GM21515 (cell line): ENCODE measurements around the gene CNOT2.

Experiments used
- ATAC-seq: cut with Tn5 transposase; IDR thresholded peaks from one replicate; pipeline ENCODE4 v1.9.1; 2021; ENCODE audit not compliant: unreplicated experiment

The CNOT2 gene

DNA sequence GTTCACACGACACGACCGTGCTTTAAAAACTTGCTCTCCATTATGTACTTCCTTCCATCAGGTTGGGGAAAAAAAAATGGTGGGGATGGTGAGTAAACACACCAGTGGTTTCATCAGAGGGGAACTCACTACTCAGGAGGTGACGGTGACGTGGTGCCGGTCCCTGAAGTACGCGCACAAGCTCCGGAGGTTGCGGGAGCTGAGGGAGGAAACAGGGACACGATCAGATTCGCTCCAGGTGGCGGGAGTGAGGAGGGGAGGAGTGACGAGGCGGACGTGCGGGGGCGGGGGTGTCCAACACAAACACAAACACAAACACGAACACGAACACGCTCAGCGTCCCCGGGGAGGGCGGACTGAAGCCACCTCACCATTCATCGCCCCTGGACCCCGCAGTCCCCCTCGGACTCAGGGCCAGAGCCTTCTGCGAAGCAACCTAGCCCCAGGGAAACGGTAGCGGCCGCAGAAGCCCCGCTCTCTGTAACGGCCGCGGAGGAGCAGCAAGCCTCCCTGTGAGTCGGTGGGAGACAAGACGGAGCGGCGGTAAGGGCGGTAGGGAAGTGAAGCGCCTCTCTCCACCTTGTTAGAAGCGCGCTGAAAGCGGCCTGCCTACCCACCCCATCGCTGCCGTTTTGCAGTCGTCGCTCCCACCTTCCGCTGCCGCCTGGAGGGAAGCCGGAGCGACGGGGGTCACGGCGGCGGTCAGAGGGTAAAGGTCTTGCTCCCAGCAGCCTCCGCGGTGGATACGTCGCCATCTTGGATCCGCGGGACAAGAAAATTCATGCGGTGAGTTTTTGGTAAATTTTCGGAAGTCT, at the start of gene CNOT2:
Gene CNOT2 (plus strand): TSS at position 739 of the 815 bp plus-strand sequence. CDS start 34,794 bp downstream, outside the sequence.
- peak; percentile 82 for ATAC-seq

- ATAC-seq = no peak
Observed at GRCh38 chr12:70194076-70194475, 49.2 kb upstream of the CNOT2 start.

GRCh38 chr12:70196811-70197281, 46.4 kb upstream of the CNOT2 start:
- ATAC-seq = no peak

DNA sequence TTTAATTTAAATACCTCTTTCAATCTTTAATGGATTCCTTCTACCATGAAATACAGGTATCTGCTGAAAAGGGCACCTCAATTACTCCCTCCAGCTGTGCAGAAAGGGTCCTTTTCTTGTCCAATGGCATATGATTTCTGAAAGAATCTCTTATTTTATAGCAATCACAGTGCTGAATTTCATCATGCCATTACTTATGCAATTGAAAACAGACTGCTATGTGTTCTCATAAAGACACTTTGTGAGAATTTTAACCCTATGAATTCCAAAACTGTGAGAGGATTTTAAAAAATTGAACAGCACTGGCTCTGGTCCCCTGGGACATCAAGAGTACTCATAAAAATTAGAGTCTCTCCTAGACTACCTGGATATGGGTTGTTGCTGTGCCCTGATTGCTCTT, 45.9 kb upstream of the CNOT2 start:
- ATAC-seq = no peak

DNA sequence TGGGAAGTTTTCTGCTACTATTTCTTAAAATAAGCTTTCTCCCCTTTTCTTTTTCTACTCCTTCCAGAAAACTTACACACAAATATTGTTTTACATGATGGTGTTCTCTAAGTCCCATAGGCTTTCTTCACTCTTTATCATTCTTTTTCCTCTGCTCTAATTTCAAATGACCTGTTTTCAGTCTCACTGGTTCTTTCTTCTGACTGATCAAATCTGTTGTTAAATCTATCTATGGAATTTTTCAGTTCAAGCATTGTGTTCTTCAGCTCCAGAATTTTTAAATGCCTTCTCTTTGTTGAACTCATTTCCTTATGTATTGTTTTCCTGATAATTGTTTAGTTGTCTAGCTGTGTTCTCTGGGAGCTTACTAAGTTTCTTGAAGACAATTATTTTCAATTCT, 29.5 kb upstream of the CNOT2 start:
- ATAC-seq = no peak

GRCh38 chr12:70214972-70215617, 28.1 kb upstream of the CNOT2 start:
- no peak for ATAC-seq

GRCh38 chr12:70217416-70217815, 25.8 kb upstream of the CNOT2 start:
- no peak for ATAC-seq

GRCh38 chr12:70221626-70222025, 21.6 kb upstream of the CNOT2 start:
- ATAC-seq = no peak

GRCh38 chr12:70227911-70228310, 15.3 kb upstream of the CNOT2 start:
- ATAC-seq = no peak

DNA sequence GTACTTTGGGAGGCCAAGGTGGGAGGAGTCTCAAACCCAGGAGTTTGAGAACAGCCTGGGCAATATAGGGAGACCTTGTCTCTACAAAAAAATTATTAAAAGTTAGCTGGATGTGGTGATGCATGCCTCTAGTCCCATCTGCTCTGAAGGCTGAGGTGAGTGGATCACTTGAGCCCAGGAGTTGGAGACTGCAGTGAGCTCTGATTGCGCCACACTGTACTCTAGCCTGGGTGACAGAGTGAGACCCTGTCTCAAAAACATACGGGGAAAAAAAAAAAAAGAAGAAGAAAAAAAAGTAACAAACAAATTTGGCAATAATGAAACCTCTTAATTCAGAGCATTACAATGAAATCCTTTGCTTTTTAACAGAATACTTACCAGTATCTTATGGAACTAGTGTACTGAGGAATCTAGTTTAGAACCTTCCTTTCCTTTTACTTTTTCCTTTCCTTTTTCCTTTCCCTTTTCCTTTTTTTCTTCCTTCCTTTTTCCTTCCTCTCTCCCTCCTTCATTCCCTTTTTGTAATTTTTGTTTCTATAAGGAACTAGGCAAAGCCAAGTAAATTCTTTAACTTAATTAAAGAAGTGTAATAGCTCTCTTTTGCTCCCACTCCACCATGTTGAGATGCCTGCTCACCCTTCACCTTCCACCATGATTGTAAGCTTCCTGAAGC, 12.2 kb upstream of the CNOT2 start:
- no peak for ATAC-seq

DNA sequence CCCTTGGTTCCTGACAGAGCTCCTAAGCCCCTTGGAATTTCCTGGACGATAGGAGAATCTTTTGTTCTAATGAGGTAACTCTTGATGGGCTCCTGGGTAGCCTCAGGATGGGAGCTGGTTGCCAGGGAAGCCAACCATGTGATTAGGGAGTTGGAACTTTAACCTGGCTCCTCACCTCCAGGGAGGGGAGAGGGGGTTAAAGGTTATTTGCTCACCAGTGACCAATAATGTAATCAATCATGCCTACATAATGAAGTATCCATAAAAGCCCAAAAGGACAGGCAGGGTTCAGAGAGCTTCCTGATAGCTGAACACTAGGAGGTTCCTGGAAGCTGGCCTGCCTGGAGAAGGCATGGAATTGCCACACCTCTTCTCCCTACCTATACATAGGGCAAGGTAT, 6.2 kb upstream of the CNOT2 start:
- ATAC-seq = no peak

DNA sequence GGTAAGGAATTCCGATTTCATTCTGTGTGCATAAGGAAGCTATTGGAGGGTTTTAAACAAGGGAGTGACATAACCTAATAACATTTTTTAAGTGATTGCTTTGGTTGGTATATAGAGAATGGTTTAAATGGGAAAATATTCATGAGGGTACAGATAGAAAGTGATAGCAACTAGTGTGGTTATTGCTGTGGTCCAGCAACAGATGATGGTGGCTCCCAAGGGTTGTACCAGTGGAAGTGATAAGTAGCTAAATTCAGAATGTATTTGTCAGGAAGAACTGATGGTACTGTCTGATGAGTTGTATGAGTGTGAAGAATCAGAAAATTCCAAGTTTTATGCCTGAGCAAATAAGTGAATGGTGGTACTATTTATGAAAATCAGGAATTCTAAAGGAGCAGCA, 2.6 kb upstream of the CNOT2 start:
- no peak for ATAC-seq

DNA sequence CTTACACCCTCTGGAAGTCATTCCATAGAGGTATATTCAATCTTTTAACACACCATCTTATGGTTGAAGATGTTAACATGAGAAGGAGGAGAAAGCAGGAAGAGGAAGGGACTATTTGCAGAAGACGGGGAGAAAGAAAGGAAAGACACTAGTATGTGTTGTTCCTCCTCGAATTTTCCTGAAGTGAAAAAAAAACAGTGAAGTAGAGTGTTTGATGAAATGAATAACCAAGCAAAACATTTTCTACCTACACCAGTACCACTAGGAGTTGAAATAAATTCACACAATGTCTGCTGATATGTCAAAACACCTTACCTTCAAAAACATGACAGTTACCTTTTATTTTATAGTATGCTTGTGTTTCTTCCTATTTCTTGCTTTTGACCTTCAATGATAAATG, 1.4 kb upstream of the CNOT2 start:
- ATAC-seq = no peak

GRCh38 chr12:70243510-70244371, 508 bp downstream of the CNOT2 start:
- peak; percentile 48 for ATAC-seq

GRCh38 chr12:70244409-70244808, 1.2 kb downstream of the CNOT2 start:
- no peak for ATAC-seq

- no peak for ATAC-seq
Observed at GRCh38 chr12:70245458-70245857, 2.2 kb downstream of the CNOT2 start.

GRCh38 chr12:70246580-70246979, 3.3 kb downstream of the CNOT2 start:
- ATAC-seq = no peak

DNA sequence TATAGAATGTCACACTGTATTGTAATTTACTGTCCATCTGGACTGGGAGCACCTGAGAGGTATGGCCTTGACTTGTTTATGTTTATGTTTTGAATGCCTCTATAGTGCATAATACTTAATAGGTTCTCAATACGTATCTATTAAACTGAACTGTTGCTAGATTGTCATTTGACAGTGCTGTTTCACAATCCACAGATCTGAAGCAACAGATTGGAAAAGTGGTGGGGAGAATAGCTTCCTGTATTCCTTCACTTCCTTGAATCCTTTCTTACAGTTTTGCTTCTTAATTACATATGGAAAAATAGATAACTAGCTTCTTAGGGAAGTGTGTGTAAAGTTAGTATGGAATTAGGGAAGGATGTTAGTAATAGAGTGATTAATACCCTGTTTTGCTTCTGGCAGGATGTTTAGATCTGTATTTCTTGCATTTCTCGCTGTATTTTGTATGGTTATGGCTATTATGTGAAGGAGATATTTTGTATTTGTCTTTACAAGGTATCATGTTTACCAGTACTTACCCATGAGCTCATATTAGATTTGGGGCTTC, 4.5 kb downstream of the CNOT2 start:
- ATAC-seq = no peak

- no peak for ATAC-seq
Observed at GRCh38 chr12:70248876-70249275, 5.6 kb downstream of the CNOT2 start.

DNA sequence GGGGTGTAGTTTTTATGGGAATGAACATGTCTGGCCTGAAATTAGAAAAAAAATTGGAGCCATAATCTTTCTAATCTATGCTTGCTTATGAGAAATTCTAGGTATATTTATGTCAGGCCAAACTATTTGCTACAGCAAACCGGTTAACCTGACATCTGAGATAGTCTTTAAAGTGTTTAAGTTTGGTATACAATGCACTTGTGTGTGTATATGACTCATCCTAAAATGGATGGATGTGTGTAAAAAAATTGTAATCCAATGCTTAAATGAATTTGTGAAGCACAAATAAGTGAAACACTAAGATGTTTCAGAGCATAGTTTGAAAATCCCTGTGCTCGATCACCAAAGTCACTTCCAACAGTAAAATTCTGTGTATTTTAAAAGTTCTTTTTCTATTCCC, 6.7 kb downstream of the CNOT2 start:
- ATAC-seq = no peak

DNA sequence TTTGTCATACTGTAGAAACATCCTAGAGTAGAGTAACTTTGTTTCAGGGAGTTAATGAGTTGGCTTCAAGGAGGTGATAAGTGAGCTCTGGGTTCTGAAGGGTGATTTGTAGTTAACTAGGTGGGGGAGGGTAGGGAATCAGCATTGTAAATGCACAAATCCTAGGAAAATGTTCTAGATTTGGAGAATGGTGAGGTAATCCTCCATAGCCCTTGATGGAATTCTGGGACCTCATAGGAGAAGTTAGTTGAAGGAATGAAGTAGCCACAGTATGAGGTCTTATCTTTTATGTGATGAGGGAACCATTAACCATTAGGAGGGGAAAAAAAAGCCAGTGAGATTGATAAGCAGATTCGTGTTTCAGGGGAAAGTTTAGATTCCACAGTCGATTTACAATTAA, 8.0 kb downstream of the CNOT2 start:
- ATAC-seq = no peak
